HG02852 (cell line): Measurements from ENCODE around the gene ONECUT3.
"Not testable (repeated sequence)": the region's sequence is repeated elsewhere in the genome, so short reads cannot be mapped to it uniquely, and the experiment has no call there.

Experiments
- ATAC-seq: cut with Tn5 transposase; IDR thresholded peaks from one replicate; pipeline ENCODE4 v1.9.1; 2021; ENCODE audit warnings: mild to moderate bottlenecking, moderate library complexity; ENCODE audit not compliant: unreplicated experiment

Gene ONECUT3

DNA sequence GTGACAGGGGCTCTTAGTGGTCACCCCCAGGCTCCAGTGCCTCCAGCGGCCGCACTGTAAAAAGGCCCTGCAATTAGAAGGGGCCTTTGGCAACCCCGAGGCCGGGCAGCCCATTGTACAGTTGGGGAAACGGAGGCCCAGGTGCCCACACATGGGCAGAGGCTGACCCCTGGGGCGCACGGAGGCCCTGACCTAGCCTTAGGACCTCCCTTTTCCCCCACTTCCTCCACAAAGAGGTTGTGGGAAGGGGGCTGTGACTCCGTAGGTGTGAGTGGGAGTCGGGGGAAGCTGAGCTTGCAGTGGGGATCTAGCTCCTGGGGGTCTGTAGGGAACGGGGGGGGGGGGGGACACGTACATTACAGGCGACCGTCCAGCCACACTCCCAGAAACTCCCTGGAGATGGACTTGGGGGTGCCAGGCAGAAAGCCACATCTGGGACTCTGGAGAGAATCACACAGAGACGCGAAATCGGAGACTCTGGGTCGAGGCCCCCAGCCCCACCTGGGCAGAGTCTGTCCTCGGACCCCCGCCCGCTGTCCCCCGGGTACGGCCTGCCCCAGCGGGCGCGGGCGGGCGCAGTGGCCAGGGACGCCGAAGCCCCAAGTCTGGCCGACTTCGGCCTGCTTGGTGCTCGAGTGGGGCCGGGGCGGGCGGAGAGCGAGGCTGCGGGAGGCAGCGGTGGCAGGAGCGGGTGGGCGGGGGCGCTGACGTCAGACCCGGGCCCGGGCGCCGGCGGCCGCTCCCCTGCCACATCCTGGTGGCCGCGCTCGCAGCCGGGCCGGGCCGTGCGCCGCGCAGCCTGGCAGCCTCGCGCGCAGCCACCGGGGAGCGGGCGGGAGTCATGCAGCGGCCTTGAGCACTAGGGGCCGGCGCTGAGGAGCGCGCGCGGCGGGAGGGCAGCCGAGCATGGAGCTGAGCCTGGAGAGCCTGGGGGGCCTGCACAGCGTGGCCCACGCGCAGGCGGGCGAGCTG is at the start of gene ONECUT3:
Gene ONECUT3, plus strand, starts transcription at position 750 of the 972 bp plus-strand sequence. Its CDS starts 157 bp downstream, at position 907.
- ATAC-seq: no peak

DNA sequence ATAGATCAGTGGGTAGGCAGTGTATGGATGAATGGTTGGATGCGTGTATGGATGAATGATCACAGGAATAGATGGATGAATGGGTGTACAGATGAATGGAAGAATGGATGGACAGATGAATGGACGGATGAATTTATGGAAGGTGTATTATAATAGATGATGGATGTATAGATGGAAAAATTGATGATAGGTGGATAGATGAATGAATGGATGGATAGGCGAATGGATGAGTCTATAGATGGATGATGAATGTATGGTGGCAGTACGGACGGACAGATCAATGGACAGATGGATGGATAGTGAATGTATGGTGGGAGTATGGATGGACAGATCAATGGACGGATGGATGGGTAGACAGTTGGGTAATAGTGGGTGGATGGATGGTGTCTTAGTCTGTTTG is 49.0 kb upstream of the ONECUT3 start:
- no peak for ATAC-seq

DNA sequence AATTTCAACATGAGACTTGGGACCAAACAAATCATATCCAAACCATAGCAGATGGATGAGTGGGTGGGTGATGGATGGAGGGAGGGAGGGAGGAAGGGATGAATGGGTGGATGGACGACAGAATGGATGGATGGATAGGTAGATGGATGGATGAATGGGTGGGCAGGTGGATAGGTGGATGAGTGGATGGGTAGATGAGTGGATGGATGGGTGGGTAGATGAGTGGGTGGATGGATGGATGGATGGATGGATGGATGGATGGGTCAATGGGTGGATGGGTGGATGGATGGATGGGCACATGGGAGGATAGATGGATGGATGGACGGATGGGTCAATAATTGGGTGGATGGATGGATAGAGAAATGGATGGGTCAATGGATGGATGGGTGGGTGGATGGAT is 47.9 kb upstream of the ONECUT3 start:
- ATAC-seq: no peak

DNA sequence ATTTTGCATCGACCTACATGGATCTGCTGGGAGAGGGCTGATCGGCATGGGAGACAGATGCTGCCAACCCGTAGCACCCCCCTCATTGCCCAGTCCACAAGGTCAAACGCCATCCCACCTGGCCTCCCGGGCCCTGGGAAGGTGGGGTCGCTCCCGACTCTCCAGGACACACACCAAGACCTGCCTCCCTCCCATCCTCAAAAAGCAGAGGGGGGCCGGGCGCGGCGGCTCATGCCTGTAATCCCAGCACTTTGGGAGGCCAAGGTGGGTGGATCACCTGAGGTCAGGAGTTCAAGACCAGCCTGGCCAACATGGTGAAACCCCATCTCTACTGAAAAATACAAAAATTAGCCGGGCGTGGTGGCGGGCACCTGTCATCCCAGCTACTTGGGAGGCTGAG is 46.7 kb upstream of the ONECUT3 start:
- ATAC-seq: not testable (repeated sequence)

DNA sequence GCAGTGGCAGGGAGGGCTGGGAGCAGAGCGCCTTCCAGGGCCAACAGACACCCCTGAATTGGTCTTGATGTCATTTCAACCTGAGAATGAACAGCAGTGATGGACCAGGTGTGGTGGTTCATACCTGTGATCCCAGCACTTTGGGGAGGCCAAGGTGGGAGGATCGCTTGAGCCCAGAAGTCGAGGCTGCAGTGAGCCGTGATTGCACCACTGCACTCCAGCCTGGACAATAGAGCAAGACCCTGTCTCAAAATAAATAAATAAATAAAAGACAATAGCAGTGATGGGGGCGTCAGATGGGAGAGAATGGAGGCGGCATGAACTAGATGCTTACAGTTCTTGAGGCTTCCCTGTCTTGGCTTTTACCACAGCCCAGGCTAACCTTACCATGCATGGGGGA is 46.1 kb upstream of the ONECUT3 start:
- no peak for ATAC-seq

DNA sequence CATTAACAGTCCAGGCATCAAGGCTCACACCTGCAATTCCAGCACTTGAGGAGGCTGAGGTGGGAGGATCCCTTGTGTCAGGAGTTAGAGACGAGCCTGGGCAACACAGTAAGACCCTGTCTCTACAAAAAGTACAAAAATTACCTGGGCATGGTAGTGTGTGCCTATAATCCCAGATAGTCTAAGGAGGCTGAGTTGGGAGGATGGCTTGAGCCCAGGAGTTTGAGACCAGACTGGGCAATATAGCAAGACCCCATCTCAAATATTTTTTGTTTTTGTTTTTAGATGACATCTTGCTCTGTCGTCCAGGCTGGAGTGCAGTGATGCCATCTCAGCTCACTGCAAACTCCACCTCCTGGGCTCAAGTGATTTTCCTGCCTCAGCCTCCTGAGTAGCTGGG is 40.1 kb upstream of the ONECUT3 start:
- no peak for ATAC-seq

DNA sequence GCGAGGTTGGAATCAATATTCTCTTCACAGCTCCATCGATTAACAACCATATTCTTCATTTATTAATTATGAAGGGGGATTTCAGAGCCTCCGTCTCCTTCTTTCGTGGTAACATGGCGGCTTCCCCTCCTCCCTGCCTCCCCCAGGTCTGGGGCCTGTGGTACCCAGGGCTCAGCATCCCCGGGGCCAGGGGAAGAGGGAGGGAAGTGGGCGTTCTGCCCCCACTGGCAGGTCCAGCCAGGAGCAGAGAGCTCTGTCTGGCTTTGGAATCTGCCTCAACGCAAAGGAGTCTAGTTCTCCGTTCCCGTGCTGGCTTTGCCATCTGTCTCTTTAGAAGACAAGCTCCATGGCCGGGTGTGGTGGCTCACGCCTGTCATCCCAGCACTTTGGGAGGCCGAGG is 37.8 kb upstream of the ONECUT3 start:
- no peak for ATAC-seq

DNA sequence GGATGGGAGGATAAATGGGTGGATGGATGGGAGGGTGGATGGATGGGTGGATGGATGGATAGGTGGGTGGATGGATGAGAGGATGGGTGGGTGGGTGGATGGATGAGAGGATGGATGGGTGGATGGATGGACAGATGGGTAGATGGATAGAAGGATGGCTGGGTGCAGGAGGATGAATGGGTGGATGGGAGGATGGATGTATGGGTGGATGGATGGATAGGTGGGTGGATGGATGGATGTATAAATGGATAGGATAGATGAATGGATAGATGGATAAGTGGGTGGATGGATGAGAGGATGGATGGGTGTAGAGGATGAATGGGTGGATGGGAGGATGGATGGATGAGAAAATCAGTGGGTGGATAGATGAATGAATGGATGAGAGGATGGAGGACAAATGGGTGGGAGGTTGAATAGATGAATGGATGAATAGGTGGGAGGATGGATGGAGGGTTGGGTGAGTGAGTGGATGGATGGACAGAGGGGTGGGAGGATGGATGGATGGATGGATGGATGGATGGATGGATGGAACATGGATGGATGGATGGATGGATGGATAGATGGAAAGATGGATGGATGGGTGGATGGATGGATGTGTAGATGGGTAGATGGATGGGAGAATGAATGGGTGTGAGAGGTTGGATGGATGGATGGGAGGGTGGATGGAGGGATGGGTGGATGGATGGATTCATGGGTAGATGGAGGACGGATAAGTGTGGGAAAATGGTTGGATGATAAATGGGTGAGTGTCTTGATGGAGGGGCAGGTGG is 35.9 kb upstream of the ONECUT3 start:
- no peak for ATAC-seq

DNA sequence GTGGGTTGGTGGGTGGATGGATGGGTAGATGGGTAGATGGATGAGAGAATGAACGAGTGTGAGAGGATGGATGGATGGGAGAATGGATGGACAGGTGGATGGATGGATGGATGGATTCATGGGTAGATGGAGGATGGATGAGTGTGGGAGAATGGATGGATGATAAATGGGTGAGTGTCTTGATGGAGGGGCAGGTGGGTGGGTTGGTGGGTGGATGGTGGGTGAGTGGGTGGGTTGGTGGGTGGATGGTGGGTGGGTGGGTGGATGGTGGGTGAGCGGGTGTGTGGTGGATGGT is 35.4 kb upstream of the ONECUT3 start:
- ATAC-seq: no peak

DNA sequence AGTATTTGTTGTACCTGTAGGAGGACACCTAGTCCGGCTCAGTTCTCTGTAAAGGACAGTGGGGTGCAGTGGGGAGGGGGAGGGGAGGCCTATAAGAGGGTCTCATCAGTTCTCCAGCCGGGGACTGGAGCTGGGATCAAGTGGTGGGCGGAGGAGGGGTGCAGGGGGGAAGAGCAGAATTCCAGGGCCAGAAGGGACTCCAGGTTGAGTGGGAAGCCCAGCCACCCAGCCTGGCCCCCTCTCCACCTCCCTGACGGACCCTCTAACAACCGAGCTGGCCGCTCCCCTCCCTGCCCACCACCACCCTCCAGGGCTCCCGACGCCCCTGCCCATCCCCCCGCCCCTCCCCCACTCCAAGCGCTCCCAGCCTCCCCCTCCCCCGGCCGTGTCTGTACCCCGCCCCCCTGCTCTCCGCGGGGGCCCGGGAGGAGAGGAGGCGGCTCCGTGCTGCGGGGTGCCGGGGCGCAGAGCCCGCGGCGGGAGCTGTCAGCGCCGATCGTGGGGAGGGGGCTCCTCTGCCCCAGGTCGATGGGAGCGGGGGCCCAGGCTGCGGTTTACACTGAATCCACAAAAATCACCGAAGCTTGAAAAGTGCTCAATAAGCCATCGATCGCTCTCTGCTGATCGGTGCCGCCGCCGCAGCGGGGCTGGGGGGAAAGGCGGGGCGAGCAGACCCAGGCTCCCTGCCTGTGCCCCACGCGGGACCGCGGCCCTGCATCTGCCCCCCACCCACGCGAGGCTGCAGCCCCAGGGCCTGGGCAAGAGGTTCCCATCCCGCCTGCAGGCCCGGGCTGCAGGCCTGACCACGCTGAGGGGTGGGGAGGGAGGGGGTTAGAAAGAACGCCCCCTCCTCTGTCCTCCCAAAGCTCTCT is 34.6 kb upstream of the ONECUT3 start:
- no peak for ATAC-seq

DNA sequence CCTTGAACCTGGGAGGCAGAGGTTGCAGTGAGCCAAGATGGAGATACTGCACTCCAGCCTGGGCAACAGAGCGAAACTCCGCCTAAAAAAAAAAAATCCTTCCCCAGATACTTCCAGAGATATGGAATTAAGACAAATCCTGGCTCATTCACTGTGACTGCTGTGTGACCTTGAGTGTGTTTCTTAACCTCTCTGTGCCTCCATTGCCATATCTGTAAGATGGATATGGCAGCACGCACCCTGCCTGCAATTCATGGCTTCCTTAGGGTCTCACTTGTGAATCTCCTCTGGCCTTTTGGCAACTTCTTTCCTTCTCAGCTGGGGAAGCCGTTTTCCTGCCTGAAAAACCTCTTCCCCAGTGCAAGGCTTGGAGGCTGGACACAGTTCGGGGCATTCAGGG is 33.8 kb upstream of the ONECUT3 start:
- ATAC-seq: no peak

DNA sequence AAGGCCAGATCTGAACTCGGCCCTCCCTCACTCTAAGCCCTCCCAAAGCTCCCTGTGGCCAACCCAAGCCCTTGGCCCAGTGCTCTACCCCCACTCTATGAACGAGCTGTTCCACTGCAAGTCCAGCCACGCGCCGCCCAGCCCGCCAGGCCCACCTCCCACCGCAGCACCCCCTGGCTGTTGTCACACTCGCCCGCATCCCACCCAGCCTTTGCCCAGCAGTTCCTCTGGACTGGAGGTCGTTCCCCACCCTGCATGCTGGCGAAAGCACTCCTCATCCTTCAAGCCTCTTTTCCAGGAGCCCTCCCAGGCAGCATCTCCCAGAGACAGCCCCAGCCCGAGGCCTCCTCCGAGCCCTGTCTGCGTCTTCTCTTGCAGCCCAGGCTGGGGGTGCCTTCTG is 33.1 kb upstream of the ONECUT3 start:
- ATAC-seq: no peak

DNA sequence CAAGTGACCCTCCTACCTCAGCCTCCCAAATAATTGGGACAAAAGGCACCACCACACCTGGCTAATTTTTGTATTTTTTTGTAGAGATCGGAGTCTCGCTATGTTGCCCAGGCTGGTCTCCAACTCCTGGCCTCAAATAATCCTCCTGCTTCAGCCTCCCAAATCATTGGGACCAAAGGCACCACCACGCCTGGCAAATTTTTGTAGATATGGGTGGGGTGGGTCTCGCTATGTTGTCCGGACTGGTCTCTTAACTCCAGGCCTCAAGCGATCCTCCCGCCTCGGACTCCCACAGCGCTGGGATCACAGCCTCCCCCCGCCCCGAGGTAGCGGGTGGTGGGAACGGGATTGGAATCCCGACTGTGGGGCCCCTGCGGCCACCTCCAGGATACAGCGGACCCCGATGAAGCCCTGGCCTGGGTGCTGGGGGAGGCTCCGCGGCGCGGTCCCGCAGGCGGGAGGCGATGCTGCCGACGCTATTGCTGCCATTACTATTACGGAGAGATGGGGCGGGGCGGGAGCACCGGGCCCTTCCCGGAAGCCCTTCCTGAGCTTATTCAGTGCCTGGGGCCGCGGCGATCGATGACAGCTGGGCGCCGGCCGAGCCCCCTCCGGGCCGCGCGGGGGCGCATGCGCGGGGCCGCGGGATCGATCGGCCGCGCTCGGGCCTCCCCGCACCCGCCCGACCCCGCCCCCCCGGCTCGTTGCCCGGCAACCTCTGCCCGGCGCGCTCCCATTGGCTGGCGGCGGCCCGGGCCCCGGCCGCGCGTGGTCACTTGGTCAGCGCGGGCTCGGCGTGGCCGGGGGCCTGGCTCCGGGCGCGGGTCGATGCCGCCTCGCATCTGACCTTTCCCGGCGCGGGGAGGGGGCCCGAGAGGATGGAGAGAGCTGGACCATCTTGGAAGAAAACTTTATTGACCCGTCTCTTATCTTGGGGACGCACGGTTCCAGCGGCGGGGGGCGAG is 27.9 kb upstream of the ONECUT3 start:
- ATAC-seq: no peak

DNA sequence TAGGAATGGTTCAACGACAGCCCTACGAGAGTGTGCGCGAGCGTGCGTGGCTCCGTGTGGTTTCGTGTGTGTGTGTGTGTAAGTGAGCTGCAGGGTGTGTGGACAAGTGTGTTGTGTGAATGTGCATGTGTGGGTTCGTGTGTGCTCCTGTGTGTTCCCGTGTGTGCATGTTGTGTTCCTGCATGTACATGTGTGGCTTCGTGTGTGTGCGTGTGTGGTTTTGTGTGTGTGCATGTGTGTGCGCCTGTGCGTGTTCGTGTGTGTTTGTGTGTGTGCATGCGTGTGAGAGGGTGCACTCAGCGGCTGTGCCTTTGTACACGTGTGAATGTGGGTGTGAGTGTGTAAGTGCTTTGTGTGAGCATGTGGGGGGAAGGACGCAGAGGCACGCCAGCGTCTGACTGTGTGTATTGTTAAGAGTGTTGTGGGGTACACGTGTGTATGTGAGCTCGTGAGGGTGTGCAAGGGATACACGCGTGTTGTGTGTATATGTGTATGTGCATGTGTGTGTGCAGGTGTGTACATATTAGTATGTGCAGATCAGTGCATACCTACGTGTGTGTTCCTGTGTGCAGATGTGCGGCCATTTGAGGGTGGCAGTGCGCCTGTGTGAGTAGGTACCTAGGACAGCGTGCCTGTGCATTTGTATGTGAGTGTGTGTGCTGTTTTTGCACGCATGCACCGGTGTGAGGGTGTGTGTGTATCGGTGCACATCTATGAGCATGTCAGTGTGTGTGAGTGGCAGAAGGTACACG is 24.3 kb upstream of the ONECUT3 start:
- no peak for ATAC-seq

DNA sequence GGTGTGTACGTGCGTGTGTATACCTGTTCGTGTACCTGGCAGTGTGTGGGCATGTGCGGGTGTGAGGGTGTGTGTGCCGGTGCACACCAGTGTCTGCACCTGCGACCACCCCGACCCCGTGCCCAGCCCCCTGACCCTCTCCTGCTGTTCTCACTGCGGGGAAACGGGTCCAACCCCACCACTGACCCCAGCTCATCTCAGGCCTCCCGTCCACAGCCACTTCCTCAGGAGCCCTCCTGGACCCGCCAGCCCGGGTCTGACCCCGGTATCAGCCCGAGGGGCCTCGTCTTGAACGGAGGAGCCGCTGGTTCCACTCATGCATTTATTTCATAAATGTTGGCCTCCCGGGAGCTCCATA is 23.8 kb upstream of the ONECUT3 start:
- ATAC-seq: no peak

DNA sequence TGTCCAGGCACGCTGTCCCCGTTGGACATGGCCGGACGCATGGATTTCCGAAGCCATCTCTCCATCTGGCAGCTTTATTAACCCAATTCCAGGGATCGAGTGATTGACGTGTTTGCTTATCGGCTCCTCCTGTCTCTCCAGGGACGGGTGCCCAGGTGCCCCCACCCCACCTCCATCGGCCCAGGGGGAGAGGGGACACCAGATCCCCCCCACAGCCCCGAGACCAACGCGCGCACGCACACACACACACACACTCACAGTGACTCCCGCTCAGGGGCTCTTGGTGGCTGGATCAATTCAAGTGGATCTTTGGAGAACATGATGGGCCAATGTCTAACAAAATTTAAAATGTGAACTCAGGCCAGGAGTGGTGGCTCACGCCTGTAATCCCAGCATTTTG is 23.1 kb upstream of the ONECUT3 start:
- no peak for ATAC-seq

DNA sequence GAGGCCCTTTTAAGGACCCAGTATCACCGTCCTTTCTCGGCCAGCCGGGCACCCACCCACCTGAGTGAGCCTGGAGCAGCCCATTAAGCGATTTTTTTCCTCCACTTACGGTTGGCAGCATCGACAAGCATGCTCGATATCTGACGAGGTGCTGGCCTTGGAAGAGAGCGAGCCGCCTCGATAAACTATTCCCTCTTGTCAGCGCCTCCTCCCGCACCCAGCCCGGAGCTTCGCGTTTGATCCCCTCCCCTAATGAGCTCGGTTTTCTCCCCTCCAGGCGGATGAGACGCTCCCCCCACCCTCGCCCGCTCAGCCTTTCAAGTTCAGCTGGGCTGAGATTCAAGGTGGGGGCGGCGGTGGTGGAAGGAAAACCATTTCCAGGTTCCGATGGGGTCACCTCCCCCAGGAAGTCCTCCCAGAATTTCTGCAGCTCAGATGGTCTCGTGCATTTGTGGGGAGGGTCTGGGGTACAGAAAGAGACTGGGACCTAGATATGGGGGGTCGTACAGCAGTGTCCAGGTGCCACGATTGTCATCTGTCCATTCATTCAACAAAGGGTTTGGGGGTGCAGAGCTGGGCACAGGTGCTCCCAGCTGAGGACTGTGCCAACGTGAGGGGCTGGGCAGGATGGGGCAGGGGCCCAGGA is 18.9 kb upstream of the ONECUT3 start:
- ATAC-seq: no peak

DNA sequence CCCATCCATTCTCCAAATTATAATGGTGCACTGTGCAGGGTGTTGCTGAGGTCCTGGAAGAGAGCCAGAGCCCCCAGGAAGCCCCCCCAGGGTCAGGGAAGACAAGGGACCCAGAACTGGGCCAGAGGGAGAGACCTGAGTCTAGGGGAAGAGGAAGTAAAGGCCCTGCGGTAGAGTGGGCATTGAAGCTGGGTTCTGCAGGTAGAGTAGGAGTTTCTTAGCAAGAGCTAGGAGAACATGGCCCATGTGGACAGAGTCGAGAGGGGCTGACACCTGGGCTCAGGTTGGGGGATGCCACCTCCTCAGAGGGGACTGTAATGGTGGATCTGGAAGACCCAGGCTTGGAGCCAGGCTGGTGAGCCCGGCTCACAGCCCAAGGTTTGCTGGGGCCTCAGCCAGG is 17.0 kb upstream of the ONECUT3 start:
- ATAC-seq: no peak

DNA sequence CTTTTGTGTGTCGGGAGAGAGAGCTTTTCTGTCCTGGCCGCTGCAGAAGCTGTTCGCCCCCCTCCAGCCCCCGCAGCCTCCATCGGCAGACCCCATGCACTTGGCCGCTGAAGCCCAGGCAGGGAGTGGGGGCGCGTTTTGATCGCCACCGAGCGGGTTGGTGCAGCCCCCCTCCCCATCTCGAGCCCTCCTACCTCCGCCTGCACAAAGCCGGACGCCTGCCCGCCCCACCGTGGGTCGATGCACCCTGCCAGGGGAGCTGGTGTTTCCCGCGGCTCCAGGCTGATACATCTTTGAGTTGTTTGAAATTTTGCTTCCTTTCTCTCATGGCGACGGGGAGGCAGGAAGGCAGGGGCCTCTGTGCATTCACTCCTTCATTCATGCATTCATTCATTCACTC is 16.4 kb upstream of the ONECUT3 start:
- ATAC-seq: no peak
